Tongue (tissue), 2 donors: ENCODE data around the gene EVA1C. TPM values are rescaled to one million over a fixed set of nuclear protein-coding genes. Genes with fewer than 3 reads are reported as not detected.
"Not testable (repeated sequence)": the region's sequence is repeated elsewhere in the genome, so short reads cannot be mapped to it uniquely, and the experiment has no call there.

ENCODE experiments used
- DNase-seq: peaks from one replicate; pipeline ENCODE4 v3.0.0-alpha.2; 2015
- total RNA-seq: library from RNA; depleted of rRNA; stranded (reverse); fragments of >200 nt; gene quantifications from one replicate; pipeline ENCODE4 v1.2.3, GENCODE V29; 2014

The EVA1C gene, protein sequence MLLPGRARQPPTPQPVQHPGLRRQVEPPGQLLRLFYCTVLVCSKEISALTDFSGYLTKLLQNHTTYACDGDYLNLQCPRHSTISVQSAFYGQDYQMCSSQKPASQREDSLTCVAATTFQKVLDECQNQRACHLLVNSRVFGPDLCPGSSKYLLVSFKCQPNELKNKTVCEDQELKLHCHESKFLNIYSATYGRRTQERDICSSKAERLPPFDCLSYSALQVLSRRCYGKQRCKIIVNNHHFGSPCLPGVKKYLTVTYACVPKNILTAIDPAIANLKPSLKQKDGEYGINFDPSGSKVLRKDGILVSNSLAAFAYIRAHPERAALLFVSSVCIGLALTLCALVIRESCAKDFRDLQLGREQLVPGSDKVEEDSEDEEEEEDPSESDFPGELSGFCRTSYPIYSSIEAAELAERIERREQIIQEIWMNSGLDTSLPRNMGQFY
- 8.8 TPM for total RNA-seq

DNA sequence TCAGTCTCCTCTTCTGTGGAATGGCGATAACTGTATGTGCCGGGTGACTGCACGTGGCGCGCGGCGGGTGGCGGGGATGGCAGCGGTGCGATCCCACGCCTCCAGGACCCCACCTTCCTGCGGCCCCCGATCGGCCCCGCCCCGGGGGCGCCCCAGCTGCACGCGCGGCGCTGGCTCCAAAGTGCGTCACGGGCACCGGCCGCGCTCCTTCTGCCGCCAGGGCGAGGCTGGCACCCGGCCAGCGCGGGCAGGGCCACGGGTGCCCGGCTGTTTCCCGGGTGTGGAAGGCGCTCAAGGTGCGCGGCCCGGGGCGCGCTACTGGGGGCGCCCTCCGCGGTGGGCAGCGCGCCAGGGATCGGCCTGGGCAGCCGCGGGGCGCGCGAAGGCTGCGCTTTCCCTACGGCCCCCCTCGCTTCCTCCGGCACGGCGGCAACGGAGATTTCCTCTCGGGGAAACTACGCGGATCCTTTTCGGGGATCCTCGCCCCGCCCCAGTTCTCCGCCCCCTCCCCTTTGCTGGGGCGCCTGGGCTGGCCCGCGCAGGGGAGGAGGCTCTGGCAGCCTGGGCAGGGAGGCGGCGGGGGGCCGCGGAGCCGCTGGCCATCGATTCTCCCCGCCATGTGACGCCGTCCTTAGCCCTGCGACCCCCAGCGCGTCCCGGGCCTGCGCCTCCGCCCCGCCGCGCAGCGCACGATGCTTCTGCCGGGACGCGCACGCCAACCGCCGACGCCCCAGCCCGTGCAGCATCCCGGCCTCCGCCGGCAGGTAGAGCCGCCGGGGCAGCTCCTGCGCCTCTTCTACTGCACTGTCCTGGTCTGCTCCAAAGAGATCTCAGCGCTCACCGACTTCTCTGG lies at the start of gene EVA1C:
EVA1C (plus strand) TSS at position 545 of the 853 bp plus-strand sequence; CDS start at position 693, 148 bp downstream.
- peak; percentile 43 for DNase-seq

GRCh38 chr21:32364387-32364786 lies 48.1 kb upstream of the EVA1C start:
- peak; percentile 70 for DNase-seq

DNA sequence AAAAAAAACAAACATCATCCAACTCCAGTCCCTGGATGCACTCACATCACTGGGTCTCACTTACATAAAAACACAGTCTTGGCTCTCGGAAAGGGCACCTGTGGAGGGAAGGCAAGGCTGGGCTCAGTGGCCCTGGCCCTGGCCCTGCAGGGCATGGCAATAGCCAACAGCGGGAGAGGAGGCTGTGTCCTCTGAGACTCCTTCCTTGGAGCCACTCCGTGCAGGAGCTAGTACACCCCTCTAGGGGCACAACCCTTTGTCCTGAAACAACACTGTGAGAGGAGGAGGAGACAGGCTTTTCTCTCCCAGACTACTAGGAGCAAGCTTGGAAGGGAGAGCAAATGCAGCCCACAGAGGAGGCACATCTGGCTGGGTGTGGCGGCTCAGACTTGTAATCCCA lies 47.7 kb upstream of the EVA1C start:
- no peak for DNase-seq

DNA sequence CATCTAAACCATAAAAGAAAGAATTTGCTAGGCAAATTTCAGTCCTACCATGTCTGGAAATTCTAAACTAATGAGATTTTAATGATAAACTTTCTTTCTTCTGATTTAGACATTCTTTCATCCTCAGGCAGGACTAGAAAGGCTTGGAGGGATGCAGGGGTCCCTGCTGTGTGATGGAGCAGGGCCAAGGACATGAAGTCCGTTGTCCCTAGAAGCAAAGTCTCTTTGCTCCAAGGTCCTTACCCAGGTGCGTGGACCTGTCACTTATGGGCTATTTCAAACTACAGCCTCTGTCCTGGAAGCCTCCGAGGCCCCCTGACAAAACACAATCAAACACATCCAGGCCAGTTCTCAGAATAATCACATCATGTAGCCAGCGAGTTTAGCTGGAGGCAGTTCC lies 46.3 kb upstream of the EVA1C start:
- DNase-seq: no peak

DNA sequence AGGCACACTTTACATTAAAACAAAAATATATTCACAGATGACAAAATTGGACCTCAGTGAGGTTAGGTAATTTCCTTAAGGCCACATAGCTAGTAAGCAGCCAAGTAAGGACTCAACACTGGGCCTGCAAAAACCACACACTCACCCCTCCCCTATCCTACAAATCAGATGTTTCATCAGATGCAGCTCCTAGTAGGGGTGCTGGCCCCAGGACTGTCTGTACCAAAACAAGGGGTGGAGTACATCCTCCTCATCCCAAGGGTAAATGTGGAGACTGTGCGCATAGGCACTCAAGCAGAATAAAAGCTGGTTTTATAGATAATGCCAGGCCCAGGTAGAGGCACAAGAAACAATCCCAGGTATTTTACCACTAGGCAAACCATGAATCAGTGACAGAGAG lies 45.3 kb upstream of the EVA1C start:
- no peak for DNase-seq

GRCh38 chr21:32368386-32368785 lies 44.1 kb upstream of the EVA1C start:
- no peak for DNase-seq

DNA sequence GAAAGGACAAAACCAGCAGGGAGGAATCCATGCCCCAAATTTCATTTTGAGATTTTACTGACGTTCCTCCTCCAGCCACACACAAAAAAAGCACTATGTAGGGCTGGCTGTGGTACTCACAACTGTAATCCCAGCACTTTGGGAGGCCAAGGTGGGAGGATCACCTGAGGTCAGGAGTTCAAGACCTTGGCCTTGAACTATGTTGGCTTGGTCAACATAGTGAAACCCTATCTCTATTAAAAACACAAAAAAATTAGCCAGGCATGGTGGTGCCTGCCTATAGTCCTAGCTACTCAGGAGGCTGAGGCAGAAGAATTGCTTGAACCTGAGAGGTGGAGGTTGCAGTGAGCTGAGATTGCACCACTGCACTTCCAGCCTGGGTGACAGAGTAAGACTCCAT lies 43.5 kb upstream of the EVA1C start:
- not testable (repeated sequence) for DNase-seq

- DNase-seq: no peak
These were observed 41.3 kb upstream of the EVA1C start for GRCh38 chr21:32370998-32371766.

- DNase-seq: no peak
These were observed 40.6 kb upstream of the EVA1C start for GRCh38 chr21:32371913-32372314.

GRCh38 chr21:32372755-32373154 lies 39.8 kb upstream of the EVA1C start:
- DNase-seq: no peak

DNA sequence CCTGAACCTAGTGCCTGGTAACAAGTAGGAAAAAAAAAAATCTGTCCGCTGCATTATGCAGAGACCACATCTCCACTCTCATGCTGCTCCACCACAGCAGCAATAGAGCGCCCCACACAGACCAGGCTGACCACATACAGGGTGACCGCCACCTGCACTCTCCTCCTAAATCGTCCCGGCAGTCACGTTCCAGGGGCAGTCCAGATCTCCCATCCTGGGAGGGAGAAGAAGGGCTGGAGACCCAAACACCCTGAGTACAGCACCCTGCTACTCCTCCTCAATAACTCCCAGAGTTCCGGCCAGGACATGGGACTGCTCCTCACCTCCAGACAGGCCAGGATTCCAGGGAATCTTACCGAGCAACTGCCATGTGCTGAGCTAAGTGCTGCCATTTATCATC lies 35.0 kb upstream of the EVA1C start:
- DNase-seq: no peak

- no peak for DNase-seq
These were observed 34.5 kb upstream of the EVA1C start for GRCh38 chr21:32377991-32378390.

GRCh38 chr21:32378956-32379355 lies 33.5 kb upstream of the EVA1C start:
- DNase-seq: peak; percentile 86

- DNase-seq: peak; percentile 51
These were observed 31.6 kb upstream of the EVA1C start for GRCh38 chr21:32380940-32381339.

GRCh38 chr21:32381571-32381970 lies 30.9 kb upstream of the EVA1C start:
- DNase-seq: no peak

GRCh38 chr21:32382108-32382644 lies 30.3 kb upstream of the EVA1C start:
- no peak for DNase-seq

GRCh38 chr21:32383812-32384211 lies 28.7 kb upstream of the EVA1C start:
- no peak for DNase-seq

GRCh38 chr21:32386195-32386870 lies 26.2 kb upstream of the EVA1C start:
- DNase-seq: no peak

DNA sequence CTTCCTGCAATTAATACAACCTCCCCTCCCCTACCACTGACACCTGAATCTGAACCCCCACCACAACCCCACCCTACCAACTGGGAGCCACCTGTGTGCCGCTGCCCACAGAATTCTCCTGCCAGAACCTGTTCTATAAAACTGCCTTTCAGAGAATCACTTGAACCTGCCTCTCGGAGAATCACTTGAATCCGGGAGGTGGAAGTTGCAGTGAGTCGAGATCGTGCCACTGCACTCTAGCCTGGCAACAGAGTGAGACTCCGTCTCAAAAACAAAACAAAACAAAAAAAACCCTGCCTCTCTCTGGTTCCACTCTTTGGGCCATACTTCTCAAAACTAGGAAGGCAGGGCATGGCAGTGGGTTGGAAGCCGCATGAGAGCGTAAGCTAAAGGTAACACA lies 25.4 kb upstream of the EVA1C start:
- no peak for DNase-seq

DNA sequence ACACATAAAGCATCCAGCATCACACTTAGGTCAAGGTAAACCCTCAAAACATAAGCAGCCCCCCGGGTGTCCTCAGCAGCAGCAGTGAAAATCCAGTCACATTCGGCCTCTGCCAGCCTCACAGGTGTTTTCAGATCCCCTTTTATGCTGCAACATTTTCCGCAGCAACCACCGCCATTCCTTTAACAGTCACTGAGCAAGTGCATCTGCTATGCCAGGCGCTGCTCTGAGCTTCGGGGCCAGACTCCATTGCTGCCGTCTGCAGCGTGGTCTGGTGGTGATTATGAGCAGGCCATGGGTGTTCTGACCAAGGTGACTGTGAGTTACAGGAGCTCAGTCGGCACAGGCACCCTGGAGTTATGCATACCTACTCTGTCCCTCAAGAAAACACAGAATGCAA lies 24.2 kb upstream of the EVA1C start:
- no peak for DNase-seq

DNA sequence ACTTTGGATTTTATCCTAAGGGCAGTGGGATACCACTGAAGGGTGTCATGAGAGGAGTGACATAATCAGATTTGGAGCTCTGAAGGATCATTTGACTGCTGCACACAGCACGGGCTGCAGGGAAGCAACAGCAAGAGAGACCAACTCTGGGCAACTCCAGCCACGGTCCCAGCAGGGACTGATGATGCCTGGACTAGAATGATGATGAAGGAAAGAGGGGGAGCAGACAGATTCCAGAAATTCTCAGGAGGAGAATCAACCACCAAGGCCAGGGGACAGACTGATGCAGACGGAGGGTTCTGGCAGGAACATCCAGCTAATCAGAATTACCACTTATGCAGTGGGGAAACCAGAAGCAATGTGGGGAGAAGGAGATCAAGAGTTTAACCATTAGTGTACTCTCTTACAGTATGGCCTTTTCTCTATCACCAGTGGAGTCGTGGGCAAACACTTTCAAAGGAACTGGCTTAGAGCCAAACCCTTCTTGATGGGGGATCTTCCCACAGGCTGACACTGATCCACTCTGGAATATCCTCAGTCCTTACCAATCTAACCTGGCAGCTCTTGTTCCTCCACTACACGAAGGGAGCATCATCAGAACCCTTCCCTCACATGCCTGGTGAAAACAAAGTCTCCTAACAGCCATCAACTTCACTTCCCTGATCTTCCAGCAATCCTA lies 23.0 kb upstream of the EVA1C start:
- no peak for DNase-seq
